Natural killer cell (primary cell): Measurements from ENCODE around the gene SUSD2. TPM values are rescaled to one million over a fixed set of nuclear protein-coding genes. Genes with fewer than 3 reads are reported as not detected.
A peak's percentile ranks its signal among the peaks of the same experiment; 100 is the strongest.

Experiments used
- ATAC-seq, 3 donors: fragments of 150-1000 bp in 2 of 3; fragments of 200-7000 bp in 1 of 3; cut with Tn5 transposase; 1 replicate in 1 of 3; 2 replicates in 2 of 3; pipeline ENCODE4 v1.10.0; 2021; ENCODE audit warnings: mild to moderate bottlenecking in 2 of 3, moderate library complexity in 2 of 3
- DNase-seq, 2 donors: peaks; one replicate each; pipeline versions ENCODE4 v3.0.0 to v3.0.0-alpha.2; 2013 to 2021; ENCODE audit warnings: mixed read lengths in 1 of 2
- H3K27ac ChIP-seq: one replicate; pipeline ENCODE4 v1.5.1; 2013; ENCODE audit warnings: mild to moderate bottlenecking, low read length
- H3K27me3 ChIP-seq: one replicate; pipeline ENCODE4 v1.6.1; 2013; ENCODE audit warnings: low read length; ENCODE audit not compliant: control insufficient read depth, insufficient read depth
- H3K36me3 ChIP-seq: one replicate; pipeline ENCODE4 v1.6.1; 2013; ENCODE audit warnings: low read length; ENCODE audit not compliant: control insufficient read depth, insufficient read depth
- H3K4me1 ChIP-seq: one replicate; pipeline ENCODE4 v1.6.1; 2013; ENCODE audit warnings: low read length; ENCODE audit not compliant: control insufficient read depth, insufficient read depth
- H3K4me3 ChIP-seq: one replicate; pipeline ENCODE4 v1.5.1; 2013; ENCODE audit warnings: low read length
- H3K9me3 ChIP-seq: one replicate; pipeline ENCODE4 v1.6.1; 2013; ENCODE audit warnings: low read length; ENCODE audit not compliant: control insufficient read depth, insufficient read depth
- H3K27ac Mint-ChIP-seq, 2 donors: one replicate each; pipeline ENCODE4 v1.8.0; 2022; ENCODE audit warnings: mild to moderate bottlenecking in 2 of 2, mixed read lengths in 2 of 2, moderate library complexity in 1 of 2
- H3K27me3 Mint-ChIP-seq, 2 donors: one replicate each; pipeline ENCODE4 v1.8.0; 2022; ENCODE audit warnings: low read depth in 2 of 2, mixed read lengths in 2 of 2
- H3K36me3 Mint-ChIP-seq: one replicate; pipeline ENCODE4 v1.8.0; 2022; ENCODE audit warnings: mixed read lengths
- H3K4me1 Mint-ChIP-seq, 2 donors: one replicate each; pipeline ENCODE4 v1.8.0; 2022; ENCODE audit warnings: mixed read lengths in 2 of 2
- H3K4me3 Mint-ChIP-seq: one replicate; pipeline ENCODE4 v1.8.0; 2022; ENCODE audit warnings: mild to moderate bottlenecking, moderate library complexity, mixed read lengths
- H3K9me3 Mint-ChIP-seq, 2 donors: one replicate each; pipeline ENCODE4 v1.8.0; 2022; ENCODE audit warnings: mixed read lengths in 2 of 2
- CTCF ChIP-seq: fragments of 200-600 bp; IDR thresholded peaks from one replicate; pipeline ENCODE4 v1.8.0; 2022; ENCODE audit warnings: antibody characterized with exemption
- WGBS: methylation state at CpG from one replicate; pipeline ENCODE4 v1.1.7; 2013; ENCODE audit warnings: missing lambda C conversion rate; ENCODE audit not compliant: insufficient coverage; 5-methylcytosine and 5-hydroxymethylcytosine counted together
- intact Hi-C: fragments of 100-400 bp; cut with micrococcal nuclease; formaldehyde crosslinking; loops from one replicate; pipeline ENCODE4 v1.14.2; 2022
- total RNA-seq, 4 donors: library from RNA; stranded (reverse); fragments of 120-200 nt in 1 of 4; gene quantifications; one replicate each; pipeline versions ENCODE4 v1.2.3 to v1.2.4, GENCODE V29; 2013 to 2022

The SUSD2 gene
- total RNA-seq, 3 donors from 2014 or later (not counting 1 experiment from before 2014, with no cell fraction given) = 0.75 to 1.7 (median 1.5) TPM

GRCh38 chr22:24188705-24189248 lies 7.5 kb downstream of the SUSD2 start:
- Histone ChIP-seq H3K27ac (no peak overlapping the region), H3K36me3 (no peaks in the 10 kb centered on the region), H3K4me3 (no peak overlapping the region), H3K4me1 (peaks cover 10% of the 10 kb centered on the region), H3K9me3 (no peaks in the 10 kb centered on the region), H3K27me3 (no peaks in the 10 kb centered on the region)
- Mint-ChIP-seq H3K4me3 (no peak overlapping the region), H3K27me3 (no peaks in the 10 kb centered on the region), H3K27ac (no peak overlapping the region), H3K9me3 (no peaks in the 10 kb centered on the region), H3K36me3 (no peaks in the 10 kb centered on the region), H3K4me1 (no peaks in the 10 kb centered on the region)
- WGBS = 90% methylated on average over 16 of the region's 17 CpGs
- no peak for DNase-seq
- TF ChIP-seq CTCF = no peak
- intact Hi-C loops = loop anchor here (10.0 kb wide), 1 partner anchor 336 kb away; no protein-coding TSS in a partner anchor
- ATAC-seq = no peak

- Mint-ChIP-seq H3K9me3 (no peaks in the 10 kb centered on the region), H3K27ac (no peak overlapping the region), H3K36me3 (no peaks in the 10 kb centered on the region)
These were observed 8.2 kb downstream of the SUSD2 start for GRCh38 chr22:24189249-24190158.

GRCh38 chr22:24190159-24190540 lies 8.9 kb downstream of the SUSD2 start:
- no peaks in the 10 kb centered on the region for H3K9me3 Mint-ChIP-seq
- Histone ChIP-seq H3K4me3 (no peak overlapping the region), H3K9me3 (no peaks in the 10 kb centered on the region), H3K27ac (no peak overlapping the region), H3K4me1 (peaks cover 10% of the 10 kb centered on the region), H3K36me3 (no peaks in the 10 kb centered on the region), H3K27me3 (no peaks in the 10 kb centered on the region)
- no peaks in the 10 kb centered on the region for H3K4me1 Mint-ChIP-seq
- no peak for ATAC-seq
- WGBS = 90% methylated on average over 14 of the region's 14 CpGs
- no peaks in the 10 kb centered on the region for H3K36me3 Mint-ChIP-seq
- TF ChIP-seq CTCF = no peak
- H3K4me3 Mint-ChIP-seq = no peak overlapping the region
- no peak for DNase-seq
- H3K27me3 Mint-ChIP-seq = no peaks in the 10 kb centered on the region
- intact Hi-C loops = no loop called here
- no peak overlapping the region for H3K27ac Mint-ChIP-seq

More at GRCh38 chr22:24189249-24190158, 8.2 kb downstream of the SUSD2 start:
- ATAC-seq (peak; percentile 62 to 87 (median 64)), DNase-seq (peak in 1 of 2 donors; percentile 59)
- intact Hi-C loops = loop anchor here (10.0 kb wide), 1 partner anchor 335 kb away; no protein-coding TSS in a partner anchor
- H3K4me1 Mint-ChIP-seq = no peaks in the 10 kb centered on the region
- no peaks in the 10 kb centered on the region for H3K27me3 Mint-ChIP-seq
- Histone ChIP-seq H3K36me3 (no peaks in the 10 kb centered on the region), H3K27me3 (no peaks in the 10 kb centered on the region), H3K4me1 (peaks cover 10% of the 10 kb centered on the region), H3K9me3 (no peaks in the 10 kb centered on the region), H3K27ac (no peak overlapping the region), H3K4me3 (no peak overlapping the region)
- peak; percentile 46 for TF ChIP-seq CTCF
- 61% methylated on average over 23 of the region's 23 CpGs for WGBS
- no peak overlapping the region for H3K4me3 Mint-ChIP-seq
